GM12878 (cell line): Measurements from ENCODE around the gene MAML2. TPM values are rescaled to one million over a fixed set of nuclear protein-coding genes. Genes with fewer than 3 reads are reported as not detected.

Source experiments
- ATAC-seq: fragments of 200-7000 bp; cut with Tn5 transposase; 3 replicates; pipeline ENCODE4 v1.9.1; 2020; ENCODE audit warnings: mild to moderate bottlenecking, moderate library complexity
- BruUV-seq: library from RNA; stranded (reverse); fragments of 400-500 nt; replicated peaks from 2 replicates; lab custom pipeline; 2021; lab: Mats Ljungman, UMichigan
- CTCF ChIA-PET: fragments of 300-600 bp; sonication (Branson Sonifier 250); formaldehyde crosslinking; extraction: SDS; loops from one replicate; lab custom pipeline; 2021; ENCODE audit warnings: inconsistent platforms; lab: Yijun Ruan, JAX
- POLR2A ChIA-PET: fragments of 350-600 bp; formaldehyde crosslinking; extraction: SDS; loops from one replicate; lab custom pipeline; 2021; ENCODE audit warnings: inconsistent platforms; lab: Charles Lee
- RAD21 ChIA-PET: fragments of 300-600 bp; sonication (Branson Sonifier 250); formaldehyde crosslinking; loops from one replicate; lab custom pipeline; 2023; ENCODE audit warnings: antibody characterized with exemption; ENCODE audit not compliant: unreplicated experiment; lab: Charles Lee
- SMC1A ChIA-PET: fragments of 300-600 bp; sonication (Branson Sonifier 250); formaldehyde crosslinking; loops from one replicate; lab custom pipeline; 2023; ENCODE audit not compliant: unreplicated experiment, uncharacterized antibody; lab: Charles Lee
- DNase-seq: peaks from one replicate; pipeline ENCODE4 v3.0.0-alpha.2; 2011; ENCODE audit warnings: low read depth, low spot score
- FAIRE-seq: peaks from 3 replicates; lab custom pipeline; 2011; peaks lifted over from hg19 to GRCh38; lab: Jason Lieb, UNC
- H2AFZ ChIP-seq: 2 replicates; pipeline ENCODE4 v1.6.0; 2011; ENCODE audit warnings: low read depth, low read length, control low read depth; ENCODE audit not compliant: control insufficient read depth
- H3K27ac ChIP-seq: 2 replicates; pipeline ENCODE4 v1.5.1; 2011; ENCODE audit warnings: control low read depth; ENCODE audit not compliant: control insufficient read depth, insufficient read depth
- H3K27me3 ChIP-seq, 2 experiments: replicated peaks in 1 of 2; 2 replicates each; pipeline versions ENCODE4 v1.6.0 to v1.6.1; 2011; ENCODE audit warnings: low read length in 1 of 2; ENCODE audit not compliant: control insufficient read depth in 2 of 2, insufficient read depth in 2 of 2
- H3K36me3 ChIP-seq, 2 experiments: 2 replicates each; pipeline ENCODE4 v1.5.1; 2011; ENCODE audit warnings: low read length in 1 of 2; ENCODE audit not compliant: control insufficient read depth in 2 of 2, insufficient read depth in 2 of 2
- H3K4me1 ChIP-seq: 2 replicates; pipeline ENCODE4 v1.6.1; 2011; ENCODE audit warnings: mild to moderate bottlenecking, low read length, moderate library complexity, mixed read lengths; ENCODE audit not compliant: control insufficient read depth, insufficient read depth
- H3K4me2 ChIP-seq: 2 replicates; pipeline ENCODE4 v1.6.0; 2011; ENCODE audit warnings: control low read depth; ENCODE audit not compliant: control insufficient read depth, insufficient read depth
- H3K4me3 ChIP-seq: fragments of 200-600 bp; sonication (generic); 2 replicates; pipeline ENCODE4 v1.5.1; 2016
- H3K79me2 ChIP-seq: 2 replicates; pipeline ENCODE4 v1.6.0; 2011; ENCODE audit warnings: low read length; ENCODE audit not compliant: control insufficient read depth, insufficient read depth
- H3K9ac ChIP-seq: 2 replicates; pipeline ENCODE4 v1.8.0; 2011; ENCODE audit warnings: low read length, control low read depth, mixed read lengths; ENCODE audit not compliant: control insufficient read depth, insufficient read depth
- H3K9me3 ChIP-seq: replicated peaks from 3 replicates; pipeline ENCODE4 v1.5.1; 2011; ENCODE audit warnings: mild to moderate bottlenecking, low read length; ENCODE audit not compliant: control insufficient read depth, insufficient read depth
- H4K20me1 ChIP-seq: 2 replicates; pipeline ENCODE4 v1.6.0; 2011; ENCODE audit not compliant: control insufficient read depth, insufficient read depth
- GABPA ChIP-seq: IDR thresholded peaks from 2 replicates; pipeline ENCODE4 v1.6.1; 2014; ENCODE audit warnings: antibody characterized with exemption, low read depth, mild to moderate bottlenecking, inconsistent platforms
- KDM1A ChIP-seq: fragments of 200-600 bp; sonication (generic); IDR thresholded peaks from 2 replicates; pipeline ENCODE4 v1.6.1; 2016; ENCODE audit warnings: borderline replicate concordance
- NFYB ChIP-seq: IDR thresholded peaks from 2 replicates; pipeline ENCODE4 v1.6.1; 2011; ENCODE audit warnings: low read depth, mild to moderate bottlenecking, low read length, improper control_type of control experiment, moderate library complexity; ENCODE audit not compliant: insufficient read depth
- TCF7 ChIP-seq: IDR thresholded peaks from 2 replicates; pipeline ENCODE4 v1.6.1; 2014; ENCODE audit warnings: antibody characterized with exemption, borderline replicate concordance
- ZBED1 ChIP-seq: IDR thresholded peaks from 2 replicates; pipeline ENCODE4 v1.6.1; 2016; ENCODE audit warnings: borderline replicate concordance
- ZNF622 ChIP-seq: fragments of 450-650 bp; IDR thresholded peaks from 2 replicates; pipeline ENCODE4 v1.6.1; 2017; ENCODE audit warnings: mild to moderate bottlenecking, inconsistent platforms
- WGBS: methylation state at CpG from one replicate; pipeline ENCODE4 v1.1.6; 2016; ENCODE audit warnings: low lambda C conversion rate; ENCODE audit not compliant: insufficient replicate concordance, insufficient coverage; ENCODE audit errors: missing lambda C conversion rate; 5-methylcytosine and 5-hydroxymethylcytosine counted together
- in situ Hi-C: fragments of 300-500 bp; cut with MboI; formaldehyde crosslinking; loops from 9 replicates; pipeline ENCODE4 v1.14.3; 2018; ENCODE audit warnings: mixed read lengths
- intact Hi-C: fragments of 100-400 bp; cut with micrococcal nuclease; formaldehyde crosslinking; loops from one replicate; pipeline ENCODE4 v1.14.2; 2022; ENCODE audit not compliant: unreplicated experiment
- polyA plus RNA-seq, 11 experiments: library from polyadenylated mRNA; depleted of rRNA in 4 of 11; unstranded in 6 of 11; stranded (reverse) in 5 of 11; fragments of >200 nt; fragmentation: Nextera tagmentation in 4 of 11; fragmentation: Illumina TruSeq in 1 of 11; extraction: Ambion mirVana in 4 of 11; extraction: Trizol in 1 of 11; gene quantifications; 1 replicate in 1 of 11; 2 replicates in 10 of 11; pipeline versions ENCODE4 v1.2.1 to v1.2.3, GENCODE V29; 2011 to 2016; ENCODE audit warnings: inconsistent platforms in 2 of 11, missing spikeins in 2 of 11, low read depth in 1 of 11
- total RNA-seq, 4 experiments: library from RNA; depleted of rRNA in 3 of 4; stranded (reverse); fragments of >200 nt in 3 of 4; fragmentation: Illumina TruSeq in 1 of 4; extraction: Trizol in 1 of 4; gene quantifications; 2 replicates each; pipeline versions ENCODE4 v1.2.1 to v1.2.3, GENCODE V29; 2013 to 2021
- TF ChIP-seq, protein P1 (sequence below): IDR thresholded peaks from 2 replicates; pipeline ENCODE4 v1.6.1; 2011; ENCODE audit warnings: mild to moderate bottlenecking, low read depth, low read length, moderate library complexity; ENCODE audit not compliant: insufficient replicate concordance

The MAML2 gene
- total and polyA plus RNA-seq, 10 of the 15 experiments (the other 5 are each of a cell fraction or from before 2014, with no cell fraction given) = 2.5 to 15.1 (median 12.0) TPM

DNA sequence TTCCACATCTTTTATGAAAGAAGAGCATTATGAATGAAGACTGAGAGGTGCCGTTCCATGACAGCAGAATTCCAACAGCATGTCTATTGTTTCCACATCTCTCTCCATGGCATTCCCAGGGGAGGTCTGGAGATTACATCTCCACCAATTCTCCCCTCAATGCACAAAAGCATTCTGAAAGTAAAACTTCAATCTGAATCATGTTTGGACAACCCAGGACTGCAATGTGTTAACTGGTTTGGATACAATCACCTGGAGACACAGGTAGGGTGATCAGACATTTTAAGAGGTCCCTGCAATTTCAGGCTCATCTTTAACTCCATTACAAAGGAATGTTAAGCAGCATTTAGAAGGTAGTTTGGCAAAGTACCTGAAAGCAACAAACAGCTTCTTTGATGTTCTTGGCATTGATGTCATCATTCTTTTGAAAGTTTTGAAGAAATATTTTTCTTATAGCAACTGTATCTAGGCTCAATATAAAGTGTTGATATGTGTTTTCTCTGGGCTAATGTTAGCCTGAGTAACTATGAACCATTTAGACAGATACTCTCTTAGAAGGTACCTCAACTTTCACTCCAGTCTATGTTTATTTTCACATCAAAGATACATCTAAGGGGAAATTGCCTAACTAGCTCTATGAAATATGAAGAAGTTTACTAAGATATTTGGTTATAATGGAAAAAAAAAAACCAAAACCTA, 237.6 kb downstream of the MAML2 start:
- H3K9me3 ChIP-seq = no peaks in the 10 kb centered on the region

More for the DNA sequence above, 237.6 kb downstream of the MAML2 start:
- no peaks in the 10 kb centered on the region for H3K27me3 ChIP-seq
- H3K79me2 ChIP-seq = no peaks in the 10 kb centered on the region; the same call in 1 of the 2 replicates
- no peak overlapping the region for H2AFZ ChIP-seq
- TF ChIP-seq TCF7 (peak; percentile 23; the same call in 1 of the 2 replicates), ZBED1 (0 out of 2 replicates have a peak, but pooled peaks have one; percentile 27), ZNF622 (no peak), KDM1A (no peak), NFYB (no peak), GABPA (no peak)
- TF ChIP-seq, protein P1, sequence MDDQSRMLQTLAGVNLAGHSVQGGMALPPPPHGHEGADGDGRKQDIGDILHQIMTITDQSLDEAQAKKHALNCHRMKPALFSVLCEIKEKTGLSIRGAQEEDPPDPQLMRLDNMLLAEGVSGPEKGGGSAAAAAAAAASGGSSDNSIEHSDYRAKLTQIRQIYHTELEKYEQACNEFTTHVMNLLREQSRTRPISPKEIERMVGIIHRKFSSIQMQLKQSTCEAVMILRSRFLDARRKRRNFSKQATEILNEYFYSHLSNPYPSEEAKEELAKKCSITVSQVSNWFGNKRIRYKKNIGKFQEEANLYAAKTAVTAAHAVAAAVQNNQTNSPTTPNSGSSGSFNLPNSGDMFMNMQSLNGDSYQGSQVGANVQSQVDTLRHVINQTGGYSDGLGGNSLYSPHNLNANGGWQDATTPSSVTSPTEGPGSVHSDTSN = no peak
- no peak for FAIRE-seq
- RAD21 ChIA-PET = no interaction called here
- H3K4me3 ChIP-seq = no peak overlapping the region
- POLR2A ChIA-PET = no interaction called here
- H4K20me1 ChIP-seq = no peaks in the 10 kb centered on the region
- intact Hi-C loops (no loop called here), in situ Hi-C loops (no loop called here)
- no peak overlapping the region for H3K9ac ChIP-seq
- SMC1A ChIA-PET = interaction anchor here (0.6 to 1.6 kb wide), 4 partner anchors 43 to 230 kb away, joined by 3 to 4 read pairs (median 4); no protein-coding TSS in a partner anchor
- H3K36me3 ChIP-seq = no peaks in the 10 kb centered on the region
- CTCF ChIA-PET = interaction anchor here (0.7 kb wide), 1 partner anchor 50 kb away, joined by 3 read pairs; no protein-coding TSS in a partner anchor
- no peak overlapping the region for H3K27ac ChIP-seq
- H3K4me1 ChIP-seq = no peaks in the 10 kb centered on the region
- no peak for DNase-seq
- WGBS = 100% methylated on average over 1 of the region's 1 CpG
- no TSS peak for BruUV-seq
- ATAC-seq = peak; percentile 56; the same call in 2 of the 3 replicates
- no peak overlapping the region for H3K4me2 ChIP-seq
